ENCODE measurements around the gene DNHD1.

- TF ChIP-seq CTCF (IDR thresholded peaks at IDR 0.05) (no peak), EP300 (IDR thresholded peaks at IDR 0.05) (no peak)
Observed at GRCh38 chr11:6498121-6498520, 1.0 kb downstream of the DNHD1 start.

All from stomach (tissue), 4 donors.